Effector memory CD8-positive, alpha-beta T cell (primary cell): Measurements from ENCODE around the gene APLF.
"Not testable (repeated sequence)": the region's sequence is repeated elsewhere in the genome, so short reads cannot be mapped to it uniquely, and the experiment has no call there.

ENCODE experiments used
- ATAC-seq: fragments of 150-1000 bp; cut with Tn5 transposase; replicated peaks from 2 replicates; pipeline ENCODE4 v1.10.0; 2021; ENCODE audit warnings: mild to moderate bottlenecking, moderate library complexity
- DNase-seq, 3 experiments: peaks; one replicate each; pipeline ENCODE4 v3.0.0; 2021
- H3K27ac Mint-ChIP-seq, 2 donors: one replicate each; pipeline ENCODE4 v1.8.0; 2022; ENCODE audit warnings: mild to moderate bottlenecking in 2 of 2, mixed read lengths in 2 of 2, moderate library complexity in 2 of 2
- H3K27me3 Mint-ChIP-seq, 2 donors: one replicate each; pipeline ENCODE4 v1.8.0; 2022; ENCODE audit warnings: mixed read lengths in 2 of 2
- H3K36me3 Mint-ChIP-seq: one replicate; pipeline ENCODE4 v1.8.0; 2022; ENCODE audit warnings: mild to moderate bottlenecking, moderate library complexity, mixed read lengths; ENCODE audit not compliant: insufficient read depth
- H3K4me1 Mint-ChIP-seq, 2 donors: one replicate each; pipeline ENCODE4 v1.8.0; 2022; ENCODE audit warnings: low read depth in 2 of 2, mixed read lengths in 2 of 2
- H3K4me3 Mint-ChIP-seq, 2 donors: one replicate each; pipeline ENCODE4 v1.8.0; 2022; ENCODE audit warnings: mild to moderate bottlenecking in 2 of 2, mixed read lengths in 2 of 2, moderate library complexity in 2 of 2
- H3K9me3 Mint-ChIP-seq, 2 donors: one replicate each; pipeline ENCODE4 v1.8.0; 2022; ENCODE audit warnings: mixed read lengths in 2 of 2

Gene APLF

GRCh38 chr2:68537011-68537410 is 69.6 kb downstream of the APLF start:
- no peak for DNase-seq
- Mint-ChIP-seq H3K4me3 (no peak overlapping the region), H3K27ac (no peak overlapping the region), H3K36me3 (no peaks in the 10 kb centered on the region), H3K9me3 (no peaks in the 10 kb centered on the region), H3K27me3 (no peaks in the 10 kb centered on the region), H3K4me1 (no peaks in the 10 kb centered on the region)
- ATAC-seq: no peak

GRCh38 chr2:68537809-68538208 is 70.4 kb downstream of the APLF start:
- Mint-ChIP-seq H3K4me3 (no peak overlapping the region), H3K27me3 (no peaks in the 10 kb centered on the region), H3K27ac (no peak overlapping the region), H3K4me1 (no peaks in the 10 kb centered on the region), H3K36me3 (no peaks in the 10 kb centered on the region), H3K9me3 (no peaks in the 10 kb centered on the region)
- no peak for DNase-seq
- no peak for ATAC-seq

GRCh38 chr2:68544811-68545210 is 77.4 kb downstream of the APLF start:
- Mint-ChIP-seq H3K27me3 (no peaks in the 10 kb centered on the region), H3K9me3 (no peaks in the 10 kb centered on the region), H3K36me3 (no peaks in the 10 kb centered on the region), H3K27ac (no peak overlapping the region), H3K4me3 (no peak overlapping the region), H3K4me1 (no peaks in the 10 kb centered on the region)
- no peak for DNase-seq
- no peak for ATAC-seq

GRCh38 chr2:68548396-68548795 is 81.0 kb downstream of the APLF start:
- H3K27ac Mint-ChIP-seq: no peak overlapping the region
- H3K27me3 Mint-ChIP-seq: no peaks in the 10 kb centered on the region
- no peaks in the 10 kb centered on the region for H3K36me3 Mint-ChIP-seq
- ATAC-seq: no peak
- no peaks in the 10 kb centered on the region for H3K9me3 Mint-ChIP-seq
- no peaks in the 10 kb centered on the region for H3K4me1 Mint-ChIP-seq
- no peak overlapping the region for H3K4me3 Mint-ChIP-seq
- no peak for DNase-seq

- Mint-ChIP-seq H3K27ac (no peak overlapping the region), H3K4me1 (no peaks in the 10 kb centered on the region), H3K9me3 (no peaks in the 10 kb centered on the region), H3K27me3 (no peaks in the 10 kb centered on the region), H3K4me3 (no peak overlapping the region), H3K36me3 (no peaks in the 10 kb centered on the region)
- no peak for DNase-seq
- no peak for ATAC-seq
Observed at GRCh38 chr2:68553098-68553497, 85.7 kb downstream of the APLF start.

- not testable (repeated sequence) for H3K9me3 Mint-ChIP-seq, H3K27me3 Mint-ChIP-seq, H3K4me1 Mint-ChIP-seq, H3K36me3 Mint-ChIP-seq, ATAC-seq, H3K4me3 Mint-ChIP-seq, H3K27ac Mint-ChIP-seq, DNase-seq
Observed at GRCh38 chr2:68555425-68556206, 88.2 kb downstream of the APLF start.

- Mint-ChIP-seq H3K27ac (no peak overlapping the region), H3K4me1 (no peaks in the 10 kb centered on the region), H3K9me3 (no peaks in the 10 kb centered on the region), H3K4me3 (no peak overlapping the region), H3K36me3 (no peaks in the 10 kb centered on the region), H3K27me3 (no peaks in the 10 kb centered on the region)
- ATAC-seq (no peak), DNase-seq (no peak)
Observed at GRCh38 chr2:68556381-68556780, 89.0 kb downstream of the APLF start.

- H3K9me3 Mint-ChIP-seq: no peaks in the 10 kb centered on the region
- H3K27ac Mint-ChIP-seq: no peak overlapping the region
- no peaks in the 10 kb centered on the region for H3K4me1 Mint-ChIP-seq
- no peak overlapping the region for H3K4me3 Mint-ChIP-seq
- H3K36me3 Mint-ChIP-seq: no peaks in the 10 kb centered on the region
- ATAC-seq (no peak), DNase-seq (no peak)
- no peaks in the 10 kb centered on the region for H3K27me3 Mint-ChIP-seq
Observed at GRCh38 chr2:68558576-68558975, 91.2 kb downstream of the APLF start.

GRCh38 chr2:68559692-68560091 is 92.3 kb downstream of the APLF start:
- no peak overlapping the region for H3K27ac Mint-ChIP-seq
- no peaks in the 10 kb centered on the region for H3K4me1 Mint-ChIP-seq
- no peak for DNase-seq
- H3K27me3 Mint-ChIP-seq: no peaks in the 10 kb centered on the region
- no peak overlapping the region for H3K4me3 Mint-ChIP-seq
- H3K9me3 Mint-ChIP-seq: no peaks in the 10 kb centered on the region
- ATAC-seq: no peak
- H3K36me3 Mint-ChIP-seq: no peaks in the 10 kb centered on the region

- Mint-ChIP-seq H3K36me3 (no peaks in the 10 kb centered on the region), H3K9me3 (no peaks in the 10 kb centered on the region), H3K27ac (no peak overlapping the region), H3K4me1 (no peaks in the 10 kb centered on the region), H3K4me3 (no peak overlapping the region), H3K27me3 (no peaks in the 10 kb centered on the region)
- DNase-seq: no peak
- ATAC-seq: no peak
Observed at GRCh38 chr2:68560545-68560944, 93.2 kb downstream of the APLF start.

- no peak overlapping the region for H3K4me3 Mint-ChIP-seq
- no peak overlapping the region for H3K27ac Mint-ChIP-seq
- no peaks in the 10 kb centered on the region for H3K36me3 Mint-ChIP-seq
- no peaks in the 10 kb centered on the region for H3K27me3 Mint-ChIP-seq
- H3K9me3 Mint-ChIP-seq: no peaks in the 10 kb centered on the region
- no peak for DNase-seq
- ATAC-seq: no peak
- H3K4me1 Mint-ChIP-seq: no peaks in the 10 kb centered on the region
Observed at GRCh38 chr2:68561372-68561771, 94.0 kb downstream of the APLF start.

GRCh38 chr2:68562934-68563333 is 95.5 kb downstream of the APLF start:
- no peaks in the 10 kb centered on the region for H3K36me3 Mint-ChIP-seq
- H3K27me3 Mint-ChIP-seq: no peaks in the 10 kb centered on the region
- no peaks in the 10 kb centered on the region for H3K4me1 Mint-ChIP-seq
- ATAC-seq (no peak), DNase-seq (no peak)
- no peak overlapping the region for H3K27ac Mint-ChIP-seq
- H3K4me3 Mint-ChIP-seq: no peak overlapping the region
- no peaks in the 10 kb centered on the region for H3K9me3 Mint-ChIP-seq

GRCh38 chr2:68564426-68564825 is 97.0 kb downstream of the APLF start:
- H3K27me3 Mint-ChIP-seq: no peaks in the 10 kb centered on the region
- no peak overlapping the region for H3K27ac Mint-ChIP-seq
- H3K9me3 Mint-ChIP-seq: no peaks in the 10 kb centered on the region
- no peaks in the 10 kb centered on the region for H3K4me1 Mint-ChIP-seq
- DNase-seq: no peak
- no peaks in the 10 kb centered on the region for H3K36me3 Mint-ChIP-seq
- ATAC-seq: no peak
- no peak overlapping the region for H3K4me3 Mint-ChIP-seq

GRCh38 chr2:68565273-68565672 is 97.9 kb downstream of the APLF start:
- Mint-ChIP-seq H3K36me3 (no peaks in the 10 kb centered on the region), H3K4me3 (no peak overlapping the region), H3K27ac (no peak overlapping the region), H3K27me3 (no peaks in the 10 kb centered on the region), H3K9me3 (no peaks in the 10 kb centered on the region), H3K4me1 (no peaks in the 10 kb centered on the region)
- DNase-seq: no peak
- no peak for ATAC-seq

- Mint-ChIP-seq H3K4me3 (no peak overlapping the region), H3K27ac (no peak overlapping the region), H3K27me3 (no peaks in the 10 kb centered on the region), H3K9me3 (no peaks in the 10 kb centered on the region), H3K4me1 (no peaks in the 10 kb centered on the region), H3K36me3 (no peaks in the 10 kb centered on the region)
- ATAC-seq (no peak), DNase-seq (no peak)
Observed at GRCh38 chr2:68565858-68566257, 98.5 kb downstream of the APLF start.
